ENCODE measurements around the gene RASGEF1B.

DNA sequence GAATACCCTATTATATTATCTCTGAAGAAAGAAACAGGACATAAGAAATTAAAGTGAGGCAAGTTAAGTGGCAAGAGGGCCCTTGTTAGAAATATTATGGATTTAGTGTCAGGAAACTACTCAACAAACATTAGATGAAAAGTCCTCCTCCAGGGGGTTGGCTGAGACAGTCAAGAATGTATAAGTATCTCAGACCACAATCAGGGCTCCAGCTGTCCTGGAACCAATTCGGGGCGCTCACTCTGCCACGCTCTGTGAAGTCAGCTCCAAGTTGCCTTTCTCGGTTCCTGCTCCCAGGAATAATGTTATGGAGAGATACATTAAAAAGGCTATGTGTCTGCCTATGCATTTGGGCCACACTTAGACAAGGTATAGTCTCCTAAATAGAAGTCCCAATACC is 73.3 kb downstream of the RASGEF1B start:
- TF ChIP-seq, protein P1, sequence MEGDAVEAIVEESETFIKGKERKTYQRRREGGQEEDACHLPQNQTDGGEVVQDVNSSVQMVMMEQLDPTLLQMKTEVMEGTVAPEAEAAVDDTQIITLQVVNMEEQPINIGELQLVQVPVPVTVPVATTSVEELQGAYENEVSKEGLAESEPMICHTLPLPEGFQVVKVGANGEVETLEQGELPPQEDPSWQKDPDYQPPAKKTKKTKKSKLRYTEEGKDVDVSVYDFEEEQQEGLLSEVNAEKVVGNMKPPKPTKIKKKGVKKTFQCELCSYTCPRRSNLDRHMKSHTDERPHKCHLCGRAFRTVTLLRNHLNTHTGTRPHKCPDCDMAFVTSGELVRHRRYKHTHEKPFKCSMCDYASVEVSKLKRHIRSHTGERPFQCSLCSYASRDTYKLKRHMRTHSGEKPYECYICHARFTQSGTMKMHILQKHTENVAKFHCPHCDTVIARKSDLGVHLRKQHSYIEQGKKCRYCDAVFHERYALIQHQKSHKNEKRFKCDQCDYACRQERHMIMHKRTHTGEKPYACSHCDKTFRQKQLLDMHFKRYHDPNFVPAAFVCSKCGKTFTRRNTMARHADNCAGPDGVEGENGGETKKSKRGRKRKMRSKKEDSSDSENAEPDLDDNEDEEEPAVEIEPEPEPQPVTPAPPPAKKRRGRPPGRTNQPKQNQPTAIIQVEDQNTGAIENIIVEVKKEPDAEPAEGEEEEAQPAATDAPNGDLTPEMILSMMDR (conservative IDR thresholded peaks at IDR 0.05; ENCODE audit: low read depth, low read length): no peak
- no peak for TF ChIP-seq EZH2 (IDR thresholded peaks at IDR 0.05; ENCODE audit: borderline replicate concordance, low read depth, low read length, poor library complexity, severe bottlenecking)
